ENCODE data around the gene DNAH2.

GRCh38 chr17:7688808-7689316, 28.7 kb upstream of the DNAH2 start:
- no peak for TF ChIP-seq CTCF (conservative IDR thresholded peaks at IDR 0.05; ENCODE audit: low read depth in 2 of 2)
- TF ChIP-seq REST (IDR thresholded peaks at IDR 0.05; ENCODE audit: unreplicated experiment): no peak
- no peak for TF ChIP-seq EZH2 (IDR thresholded peaks at IDR 0.05; ENCODE audit: low read depth, unreplicated experiment)
- TF ChIP-seq EZH2phosphoT487 (IDR thresholded peaks at IDR 0.05; ENCODE audit: unreplicated experiment): no peak
- TF ChIP-seq POLR2AphosphoS5 (IDR thresholded peaks at IDR 0.05; ENCODE audit: low read depth): no peak
- TF ChIP-seq CREB1 (CRISPR knock-in tag; IDR thresholded peaks at IDR 0.05; ENCODE audit: low read depth): no peak
- TF ChIP-seq ZNF462 (CRISPR knock-in tag; IDR thresholded peaks at IDR 0.05): no peak
- no peak for TF ChIP-seq JUNB (IDR thresholded peaks at IDR 0.05; ENCODE audit: unreplicated experiment)

Data from GM23338 (cell line).